Measurements from ENCODE around the gene SRR.
"Not testable (repeated sequence)": the region's sequence is repeated elsewhere in the genome, so short reads cannot be mapped to it uniquely, and the experiment has no call there.

DNA sequence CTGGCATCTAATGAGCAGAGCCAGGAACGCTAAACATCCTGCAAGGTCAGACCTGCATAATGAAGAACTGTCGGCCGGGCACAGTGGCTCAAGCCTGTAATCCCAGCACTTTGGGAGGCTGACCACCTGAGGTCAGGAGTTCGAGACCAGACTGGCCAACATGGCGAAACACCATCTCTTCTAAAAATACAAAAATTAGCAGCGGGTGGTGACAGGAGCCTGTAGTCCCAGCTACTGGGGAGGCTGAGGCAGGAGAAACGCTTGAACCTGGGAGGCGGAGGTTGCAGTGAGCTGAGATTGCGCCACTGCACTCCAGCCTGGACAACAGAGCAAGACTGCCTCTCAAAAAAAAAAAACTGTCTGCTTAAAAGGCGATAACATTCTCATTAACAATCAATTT is 38.6 kb upstream of the SRR start:
- not testable (repeated sequence) for TF ChIP-seq POLR2A, POLR2AphosphoS5, TAF1, POU2F2, SPI1 (IDR thresholded peaks at IDR 0.05; ENCODE audit: low read depth, low read length)
